GM12891 (cell line): ENCODE results near the gene FKBP5.

Experiments used
- POLR2A ChIP-seq: IDR thresholded peaks from 2 replicates; pipeline ENCODE4 v1.6.1; 2011; ENCODE audit warnings: low read depth, low read length, control low read depth
- SPI1 ChIP-seq: IDR thresholded peaks from 2 replicates; pipeline ENCODE4 v1.6.1; 2011; ENCODE audit warnings: low read depth, low read length, control low read depth
- TAF1 ChIP-seq: IDR thresholded peaks from 2 replicates; pipeline ENCODE4 v1.6.1; 2011; ENCODE audit warnings: low read depth, low read length, control low read depth

DNA sequence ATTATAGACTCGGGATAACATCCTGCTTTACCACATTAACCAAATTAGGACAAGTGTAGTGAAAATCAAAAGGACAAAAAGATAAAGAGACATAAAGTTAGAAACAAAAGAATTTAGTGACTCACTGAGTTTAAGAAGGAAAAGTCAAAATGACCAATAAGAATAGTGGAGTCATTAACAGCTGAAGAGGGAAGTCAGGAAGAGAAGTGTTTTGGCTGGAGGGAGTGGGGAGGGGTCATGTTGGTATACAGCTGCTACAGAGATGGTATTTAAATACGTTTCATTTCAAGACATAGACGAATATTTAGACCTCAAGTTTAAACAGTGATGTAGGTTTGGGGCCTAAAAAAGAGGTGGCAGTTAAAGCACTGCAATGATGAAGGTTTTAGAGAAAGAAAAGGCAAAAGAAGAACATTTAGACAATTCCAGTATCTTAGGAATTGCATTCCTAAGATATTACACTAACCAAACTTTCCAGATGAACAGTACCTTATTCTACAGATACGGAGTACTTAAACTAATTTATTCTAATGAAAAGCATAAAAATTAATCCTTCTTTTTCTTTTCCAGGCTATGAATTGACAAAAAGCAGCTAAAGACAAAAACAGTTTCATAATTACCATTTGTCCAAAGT lies 10.6 kb downstream of the FKBP5 start:
- TF ChIP-seq POLR2A (no peak), TAF1 (no peak), SPI1 (no peak)
